Renal cortical epithelial cell (primary cell): Measurements from ENCODE around the gene ADAT1. TPM values are rescaled to one million over a fixed set of nuclear protein-coding genes. Genes with fewer than 3 reads are reported as not detected.

Experiments used
- DNase-seq: peaks from one replicate; pipeline ENCODE4 v3.0.0-alpha.2; 2011; ENCODE audit warnings: low read depth
- total RNA-seq: library from RNA; depleted of rRNA; stranded (reverse); fragments of >200 nt; gene quantifications from 2 replicates; pipeline ENCODE4 v1.2.3, GENCODE V29; 2014

Gene ADAT1
- total RNA-seq, 1 donor from 2014 or later = 97.7 TPM

GRCh38 chr16:75576384-75576811 lies 46.7 kb downstream of the ADAT1 start:
- DNase-seq = no peak

GRCh38 chr16:75575958-75576357 lies 47.1 kb downstream of the ADAT1 start:
- no peak for DNase-seq

- no peak for DNase-seq
Observed at GRCh38 chr16:75573955-75574354, 49.1 kb downstream of the ADAT1 start.

- DNase-seq = no peak
Observed at GRCh38 chr16:75572864-75573542, 50.1 kb downstream of the ADAT1 start.

GRCh38 chr16:75570396-75571065 lies 52.5 kb downstream of the ADAT1 start:
- no peak for DNase-seq

- no peak for DNase-seq
Observed at GRCh38 chr16:75567911-75568310, 55.2 kb downstream of the ADAT1 start.

GRCh38 chr16:75566758-75567255 lies 56.3 kb downstream of the ADAT1 start:
- no peak for DNase-seq

GRCh38 chr16:75566040-75566757 lies 56.9 kb downstream of the ADAT1 start, which contains the start of gene GABARAPL2:
Gene GABARAPL2 (plus strand): TSS chr16:75566379. CDS start chr16:75566487, 108 bp downstream.
- peak; percentile 49 for DNase-seq

GRCh38 chr16:75565640-75566039 lies 57.4 kb downstream of the ADAT1 start:
- no peak for DNase-seq

- DNase-seq = peak; percentile 34
Observed at GRCh38 chr16:75559564-75560372, 63.3 kb downstream of the ADAT1 start.

- no peak for DNase-seq
Observed at GRCh38 chr16:75558846-75559401, 64.2 kb downstream of the ADAT1 start.

- DNase-seq = no peak
Observed at GRCh38 chr16:75556431-75556950, 66.6 kb downstream of the ADAT1 start.

- peak; percentile 84 for DNase-seq
Observed at GRCh38 chr16:75555707-75556430, 67.2 kb downstream of the ADAT1 start, which contains the start of gene TMEM231. Gene TMEM231 (minus strand): TSS chr16:75556252. CDS start chr16:75556209, 43 bp downstream.

GRCh38 chr16:75555213-75555706 lies 67.8 kb downstream of the ADAT1 start:
- DNase-seq = peak; percentile 71

- no peak for DNase-seq
Observed at GRCh38 chr16:75552951-75553350, 70.1 kb downstream of the ADAT1 start.

- DNase-seq = peak; percentile 62
Observed at GRCh38 chr16:75550211-75550662, 72.8 kb downstream of the ADAT1 start.
